ENCODE results near the gene ARID1B.

DNA sequence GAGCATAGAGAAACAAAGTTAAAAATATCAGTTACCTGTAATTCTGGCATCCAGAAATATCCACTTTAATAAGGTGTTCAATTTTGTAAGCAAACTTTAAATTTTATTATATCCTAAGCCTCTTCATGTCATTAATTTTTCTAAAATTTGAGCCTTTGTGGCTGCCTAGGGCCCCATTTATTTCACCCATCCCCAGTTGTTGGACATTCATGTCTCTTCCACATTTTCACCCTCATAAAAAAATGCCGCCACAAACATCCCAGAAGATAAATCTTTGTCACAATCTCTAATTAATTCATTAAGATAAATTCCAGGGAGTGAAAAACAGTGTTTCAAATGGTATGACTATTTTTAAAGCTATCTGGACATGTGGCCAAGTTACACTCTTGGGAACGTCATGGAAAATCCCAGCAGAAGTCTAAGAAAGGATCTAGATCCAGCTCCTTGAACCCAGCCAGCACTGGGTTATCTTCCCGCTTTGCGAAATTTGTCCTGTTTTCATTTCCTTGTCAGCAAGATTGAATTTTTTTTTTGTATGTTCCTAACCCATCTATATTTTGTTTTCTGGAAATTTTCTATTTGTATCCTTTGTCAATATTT, 448.9 kb downstream of the ARID1B start:
- TF ChIP-seq, protein P1, sequence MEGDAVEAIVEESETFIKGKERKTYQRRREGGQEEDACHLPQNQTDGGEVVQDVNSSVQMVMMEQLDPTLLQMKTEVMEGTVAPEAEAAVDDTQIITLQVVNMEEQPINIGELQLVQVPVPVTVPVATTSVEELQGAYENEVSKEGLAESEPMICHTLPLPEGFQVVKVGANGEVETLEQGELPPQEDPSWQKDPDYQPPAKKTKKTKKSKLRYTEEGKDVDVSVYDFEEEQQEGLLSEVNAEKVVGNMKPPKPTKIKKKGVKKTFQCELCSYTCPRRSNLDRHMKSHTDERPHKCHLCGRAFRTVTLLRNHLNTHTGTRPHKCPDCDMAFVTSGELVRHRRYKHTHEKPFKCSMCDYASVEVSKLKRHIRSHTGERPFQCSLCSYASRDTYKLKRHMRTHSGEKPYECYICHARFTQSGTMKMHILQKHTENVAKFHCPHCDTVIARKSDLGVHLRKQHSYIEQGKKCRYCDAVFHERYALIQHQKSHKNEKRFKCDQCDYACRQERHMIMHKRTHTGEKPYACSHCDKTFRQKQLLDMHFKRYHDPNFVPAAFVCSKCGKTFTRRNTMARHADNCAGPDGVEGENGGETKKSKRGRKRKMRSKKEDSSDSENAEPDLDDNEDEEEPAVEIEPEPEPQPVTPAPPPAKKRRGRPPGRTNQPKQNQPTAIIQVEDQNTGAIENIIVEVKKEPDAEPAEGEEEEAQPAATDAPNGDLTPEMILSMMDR (IDR thresholded peaks at IDR 0.05) = no peak
- TF ChIP-seq POLR2A (IDR thresholded peaks at IDR 0.05) = no peak

Data from adrenal gland (tissue), 5 donors.